ENCODE data around the gene IL20RB. TPM values are rescaled to one million over a fixed set of nuclear protein-coding genes. Genes with fewer than 3 reads are reported as not detected.

IL20RB gene
- total RNA-seq, 1 donor from 2014 or later = not detected

GRCh38 chr3:136954251-136954650 is 3.5 kb upstream of the IL20RB start:
- no peak for TF ChIP-seq CTCF (conservative IDR thresholded peaks at IDR 0.05; ENCODE audit: low read depth, low read length)
- DNase-seq (ENCODE audit: low read depth) = no peak

DNA sequence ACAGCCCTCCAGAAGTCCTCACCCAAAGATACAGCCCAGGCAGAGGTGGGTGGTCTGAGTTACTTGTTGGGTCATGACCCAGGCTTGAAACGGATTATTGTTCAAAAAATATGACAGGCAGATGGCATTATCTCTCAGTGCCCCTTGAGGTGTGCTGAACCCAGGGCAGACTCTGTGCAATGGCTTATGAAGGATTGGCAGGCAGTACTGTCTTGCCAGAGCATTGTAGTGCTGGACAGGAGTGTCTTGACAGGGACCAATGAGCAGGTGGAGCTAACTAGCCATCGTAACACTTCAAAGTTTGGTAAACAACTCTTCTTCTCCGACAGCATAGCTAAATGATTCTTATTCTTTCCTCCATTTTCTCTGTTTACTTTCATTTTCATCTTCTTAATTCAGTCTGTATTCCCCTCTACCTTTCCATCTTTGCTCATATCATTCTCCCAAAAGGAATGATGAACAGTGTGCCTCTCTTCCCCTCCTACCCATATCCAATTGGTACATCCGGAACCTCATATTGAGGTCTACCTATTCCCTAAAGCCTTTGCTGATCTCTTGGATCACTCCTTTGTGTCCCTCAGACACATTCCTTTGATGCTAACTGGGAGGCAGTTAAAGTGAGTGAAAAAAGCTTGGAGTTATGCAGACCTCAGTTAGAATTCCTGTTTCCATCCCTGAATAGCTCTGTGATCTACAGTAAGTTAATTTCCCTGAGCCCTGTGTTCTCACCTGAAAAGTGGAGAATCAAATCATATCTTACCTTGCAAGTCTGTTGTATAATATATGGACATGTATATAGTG is 2.6 kb upstream of the IL20RB start:
- no peak for TF ChIP-seq CTCF (conservative IDR thresholded peaks at IDR 0.05; ENCODE audit: low read depth, low read length)
- DNase-seq (ENCODE audit: low read depth) = no peak

More at GRCh38 chr3:136954251-136954650, 3.5 kb upstream of the IL20RB start:
- no peak overlapping the region for H3K4me3 ChIP-seq (ENCODE audit: low read depth, low read length)

DNA sequence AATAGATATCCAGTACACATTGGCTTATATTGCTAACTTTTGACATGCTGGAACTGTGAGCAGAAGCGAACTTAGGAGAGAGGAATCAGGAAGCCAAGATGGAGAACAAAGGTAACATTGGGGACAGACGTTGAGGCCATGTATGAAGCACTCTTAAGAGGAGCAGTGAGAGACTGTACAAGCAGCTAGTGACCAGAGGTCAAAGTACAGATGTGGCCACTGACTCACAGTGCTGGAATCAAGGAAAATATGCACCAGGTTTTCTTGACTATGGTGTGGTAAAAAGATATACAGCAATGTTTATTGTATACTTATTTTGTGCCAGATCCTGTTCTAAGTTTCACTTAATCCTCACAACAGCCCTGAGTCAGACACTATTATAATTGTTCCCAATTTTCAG is 2.0 kb upstream of the IL20RB start:
- DNase-seq (ENCODE audit: low read depth) = peak; percentile 71
- no peak for TF ChIP-seq CTCF (conservative IDR thresholded peaks at IDR 0.05; ENCODE audit: low read depth, low read length)
- H3K4me3 ChIP-seq (ENCODE audit: low read depth, low read length) = no peak overlapping the region

More for the DNA sequence above, 2.6 kb upstream of the IL20RB start:
- H3K4me3 ChIP-seq (ENCODE audit: low read depth, low read length) = no peak overlapping the region

DNA sequence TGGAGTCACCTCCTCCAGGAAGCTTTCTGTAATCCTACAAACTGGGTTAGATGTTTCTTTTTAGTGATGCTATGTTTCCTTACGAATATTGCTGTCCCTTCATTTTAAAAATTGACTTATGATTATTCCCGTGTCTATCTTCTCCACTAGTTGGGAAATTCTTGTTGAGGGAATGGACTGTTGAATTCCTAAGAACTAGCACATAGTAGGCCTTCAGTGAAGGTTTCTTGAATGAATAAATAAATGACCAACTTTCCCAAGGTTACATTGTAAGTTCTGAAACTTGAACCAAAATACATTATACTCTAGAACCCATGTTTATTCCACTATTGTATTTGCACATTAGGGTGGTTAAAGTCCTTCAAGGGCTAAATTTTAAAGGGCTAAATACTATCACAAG is 812 bp upstream of the IL20RB start:
- H3K4me3 ChIP-seq (ENCODE audit: low read depth, low read length) = no peak overlapping the region
- no peak for DNase-seq (ENCODE audit: low read depth)
- no peak for TF ChIP-seq CTCF (conservative IDR thresholded peaks at IDR 0.05; ENCODE audit: low read depth, low read length)

- no peak for DNase-seq (ENCODE audit: low read depth)
- TF ChIP-seq CTCF (conservative IDR thresholded peaks at IDR 0.05; ENCODE audit: low read depth, low read length) = no peak
- no peak overlapping the region for H3K4me3 ChIP-seq (ENCODE audit: low read depth, low read length)
Observed at GRCh38 chr3:136958939-136959338, 1.2 kb downstream of the IL20RB start.

- no peak overlapping the region for H3K4me3 ChIP-seq (ENCODE audit: low read depth, low read length)
- no peak for DNase-seq (ENCODE audit: low read depth)
- TF ChIP-seq CTCF (conservative IDR thresholded peaks at IDR 0.05; ENCODE audit: low read depth, low read length) = no peak
Observed at GRCh38 chr3:136959599-136959998, 1.8 kb downstream of the IL20RB start.

Measured in epithelial cell of proximal tubule (primary cell).